Stomach (tissue), 9 donors: Measurements from ENCODE around the gene STOX1. TPM values are rescaled to one million over a fixed set of nuclear protein-coding genes. Genes with fewer than 3 reads are reported as not detected.
A peak's percentile ranks its signal among the peaks of the same experiment; 100 is the strongest.
"Not testable (repeated sequence)": the region's sequence is repeated elsewhere in the genome, so short reads cannot be mapped to it uniquely, and the experiment has no call there.

Experiments used
- DNase-seq, 2 donors: peaks; one replicate each; pipeline versions ENCODE4 v3.0.0 to v3.0.0-alpha.2; 2013 to 2019
- H3K27ac ChIP-seq, 5 donors: fragments of 200-600 bp in 4 of 5; sonication (generic) in 4 of 5; one replicate each; pipeline ENCODE4 v1.5.1; 2013 to 2019; ENCODE audit warnings: mild to moderate bottlenecking in 1 of 5, moderate library complexity in 1 of 5
- H3K27me3 ChIP-seq, 3 donors: fragments of 200-600 bp; sonication (generic); one replicate each; pipeline ENCODE4 v1.5.1; 2017 to 2019; ENCODE audit warnings: mixed run types in 1 of 3
- H3K36me3 ChIP-seq, 4 donors: fragments of 200-600 bp; sonication (generic); 1 replicate in 3 of 4; 2 replicates in 1 of 4; pipeline ENCODE4 v1.5.1; 2016 to 2019
- H3K4me1 ChIP-seq, 4 donors: fragments of 200-600 bp; sonication (generic); one replicate each; pipeline ENCODE4 v1.5.1; 2016 to 2019
- H3K4me3 ChIP-seq, 4 donors: fragments of 200-600 bp; sonication (generic) in 3 of 4; one replicate each; pipeline ENCODE4 v1.5.1; 2016 to 2019; ENCODE audit warnings: mild to moderate bottlenecking in 1 of 4
- H3K9me3 ChIP-seq, 4 donors: fragments of 200-600 bp; sonication (generic); one replicate each; pipeline ENCODE4 v1.5.1; 2016 to 2019
- CTCF ChIP-seq, 7 experiments: fragments of 450-650 bp in 4 of 7; fragments of 200-600 bp in 3 of 7; sonication (generic) in 3 of 7; IDR thresholded peaks; one replicate each; pipeline ENCODE4 v1.5.1; 2016 to 2019; ENCODE audit warnings: antibody characterized with exemption in 7 of 7, control low read depth in 2 of 7, mild to moderate bottlenecking in 1 of 7
- EP300 ChIP-seq: sonication (generic); formaldehyde crosslinking; IDR thresholded peaks from one replicate; pipeline ENCODE4 v1.6.1; 2017; ENCODE audit warnings: antibody characterized with exemption
- POLR2A ChIP-seq, 4 donors: fragments of 450-650 bp; IDR thresholded peaks; one replicate each; pipeline ENCODE4 v1.6.1; 2016; ENCODE audit warnings: antibody characterized with exemption in 4 of 4, control low read depth in 2 of 4, mild to moderate bottlenecking in 1 of 4, moderate library complexity in 1 of 4
- POLR2AphosphoS5 ChIP-seq, 3 donors: sonication (generic); formaldehyde crosslinking; IDR thresholded peaks; one replicate each; pipeline ENCODE4 v1.6.1; 2016; ENCODE audit warnings: antibody characterized with exemption in 3 of 3
- WGBS, 5 donors: extraction: QIAGEN DNeasy Blood & Tissue Kit in 3 of 5; methylation state at CpG; one replicate each; pipeline versions ENCODE4 v1.1.5 to v1.1.7; 2013 to 2018; 5-methylcytosine and 5-hydroxymethylcytosine counted together
- intact Hi-C: fragments of 100-400 bp; cut with DNase I; formaldehyde crosslinking; loops from one replicate; pipeline ENCODE4 v1.15.1; 2023; ENCODE audit warnings: low total_unique reads
- polyA plus RNA-seq, 3 donors: library from polyadenylated mRNA; stranded (reverse); fragments of 200-250 nt; gene quantifications; one replicate each; pipeline ENCODE4 v1.2.3, GENCODE V29; 2013
- total RNA-seq, 5 donors: library from RNA; depleted of rRNA; stranded (reverse); fragments of >200 nt; gene quantifications; one replicate each; pipeline versions ENCODE4 v1.1.0 to v1.2.3, GENCODE V29; 2014 to 2016
- donor health status: healthy with polysubstance abuse.
- donor health status: Bipolar disorder and iron deficiency.
- donor health status: healthy.

Gene STOX1
- total and polyA plus RNA-seq, 8 donors: 1.2 to 13.8 (median 3.4) TPM

DNA sequence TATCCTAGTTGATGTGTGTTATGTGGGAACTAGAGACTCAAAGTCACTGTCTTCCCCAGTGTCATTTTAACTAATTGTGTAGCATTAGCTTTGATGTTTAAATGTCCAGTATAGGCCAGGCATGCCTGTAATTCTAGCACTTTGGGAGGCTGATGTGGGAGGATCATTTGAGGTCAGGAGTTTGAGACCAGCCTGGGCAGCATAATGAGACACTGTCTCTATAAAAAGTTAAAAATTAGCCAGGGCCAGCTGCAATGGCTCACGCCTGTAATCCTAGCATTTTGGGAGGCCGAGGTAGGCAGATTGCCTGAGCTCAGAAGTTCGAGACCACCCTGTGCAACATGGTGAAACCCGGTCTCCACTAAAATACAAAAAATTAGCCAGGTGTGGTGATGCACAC, 98.2 kb downstream of the STOX1 start:
- no peak for TF ChIP-seq EP300
- TF ChIP-seq POLR2A (IDR thresholded peaks at IDR 0.05): no peak
- TF ChIP-seq POLR2AphosphoS5 (IDR thresholded peaks at IDR 0.05): no peak
- no peak for TF ChIP-seq CTCF (IDR thresholded peaks at IDR 0.05)
- intact Hi-C loops: no loop called here
- Histone ChIP-seq H3K27ac (no peak overlapping the region), H3K27me3 (no peaks in the 10 kb centered on the region), H3K36me3 (peaks cover 0 to 75% (median 62%) of the 10 kb centered on the region in 4 donors), H3K4me1 (peaks cover 0 to 7% (median 3%) of the 10 kb centered on the region in 4 donors), H3K4me3 (no peak overlapping the region), H3K9me3 (no peaks in the 10 kb centered on the region)
- WGBS, 5 donors: 92 to 98% (median 94%) methylated on average over 4 of the region's 4 CpGs
- no peak for DNase-seq

GRCh38 chr10:68929157-68929556, 101.8 kb downstream of the STOX1 start:
- 91 to 98% (median 96%) methylated on average over 2 of the region's 2 CpGs for WGBS, 5 donors
- H3K4me3 ChIP-seq, H3K9me3 ChIP-seq, DNase-seq, H3K4me1 ChIP-seq, H3K27ac ChIP-seq, intact Hi-C loops, H3K27me3 ChIP-seq: not testable (repeated sequence)
- H3K36me3 ChIP-seq: peaks cover 3 to 77% (median 66%) of the 10 kb centered on the region in 4 donors

- H3K27ac ChIP-seq, H3K27me3 ChIP-seq, H3K4me3 ChIP-seq, H3K9me3 ChIP-seq, intact Hi-C loops, DNase-seq, H3K4me1 ChIP-seq: not testable (repeated sequence)
- H3K36me3 ChIP-seq: peaks cover 3 to 84% (median 73%) of the 10 kb centered on the region in 4 donors
- 96 to 99% (median 98%) methylated on average over 8 of the region's 8 CpGs for WGBS, 5 donors
These were observed 102.6 kb downstream of the STOX1 start for GRCh38 chr10:68929888-68930287.

DNA sequence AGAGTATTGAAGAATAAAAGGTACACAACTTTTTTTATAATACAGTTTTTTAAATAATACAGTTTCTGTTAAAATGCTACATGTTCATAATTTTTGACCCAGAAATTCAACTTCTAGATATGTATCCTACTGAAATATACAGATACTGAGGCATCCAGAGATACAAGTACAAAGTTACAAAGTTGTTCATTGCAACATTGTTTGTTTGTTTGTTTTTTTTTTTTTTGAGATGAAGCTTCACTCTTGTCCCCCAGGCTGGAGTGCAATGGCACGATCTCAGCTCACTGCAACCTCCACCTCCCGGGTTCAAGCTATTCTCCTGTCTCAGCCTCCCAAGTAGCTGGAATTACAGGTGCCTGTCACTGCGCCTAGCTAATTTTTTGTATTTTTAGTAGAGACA, 105.5 kb downstream of the STOX1 start:
- 80 to 97% (median 94%) methylated on average over 3 of the region's 3 CpGs for WGBS, 5 donors
- DNase-seq, H3K4me1 ChIP-seq, intact Hi-C loops, H3K27ac ChIP-seq, H3K4me3 ChIP-seq, H3K27me3 ChIP-seq, H3K9me3 ChIP-seq: not testable (repeated sequence)
- H3K36me3 ChIP-seq: peaks cover 6 to 92% (median 89%) of the 10 kb centered on the region in 4 donors

DNA sequence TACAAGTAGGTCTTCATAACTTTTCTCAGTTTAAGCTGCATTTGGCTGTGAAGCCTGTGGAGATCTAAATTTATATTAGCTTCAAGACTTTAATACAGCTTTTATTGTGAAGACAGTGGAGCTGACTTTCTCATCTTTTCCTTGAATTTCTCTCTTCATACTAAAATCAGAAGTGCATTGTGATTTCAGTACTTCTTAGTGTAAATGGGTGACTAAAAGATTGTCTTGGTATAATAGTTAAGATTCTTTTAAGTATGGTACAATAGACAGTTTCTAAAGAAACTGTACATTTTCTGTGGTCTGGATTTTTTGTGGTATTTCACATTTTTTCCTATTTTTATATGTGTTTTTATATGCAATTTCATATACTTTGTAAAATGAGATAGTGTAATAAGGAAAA, 107.7 kb downstream of the STOX1 start:
- DNase-seq: no peak
- H3K27me3 ChIP-seq: no peaks in the 10 kb centered on the region
- peaks cover 12 to 93% (median 90%) of the 10 kb centered on the region in 4 donors for H3K36me3 ChIP-seq
- TF ChIP-seq EP300: no peak
- no peaks in the 10 kb centered on the region for H3K4me1 ChIP-seq
- no peak overlapping the region for H3K27ac ChIP-seq
- no peaks in the 10 kb centered on the region for H3K9me3 ChIP-seq
- intact Hi-C loops: no loop called here
- no peak overlapping the region for H3K4me3 ChIP-seq

GRCh38 chr10:68938117-68938516, 110.8 kb downstream of the STOX1 start:
- Histone ChIP-seq H3K36me3 (peaks cover 34 to 100% (median 97%) of the 10 kb centered on the region in 4 donors), H3K4me1 (no peaks in the 10 kb centered on the region), H3K27me3 (no peaks in the 10 kb centered on the region), H3K27ac (no peak overlapping the region), H3K9me3 (no peaks in the 10 kb centered on the region), H3K4me3 (no peak overlapping the region)
- peak; percentile 16 to 29 for DNase-seq
- intact Hi-C loops: no loop called here
- 55 to 73% (median 59%) methylated on average over 2 of the region's 2 CpGs for WGBS, 5 donors
- TF ChIP-seq POLR2A (IDR thresholded peaks at IDR 0.05): no peak

DNA sequence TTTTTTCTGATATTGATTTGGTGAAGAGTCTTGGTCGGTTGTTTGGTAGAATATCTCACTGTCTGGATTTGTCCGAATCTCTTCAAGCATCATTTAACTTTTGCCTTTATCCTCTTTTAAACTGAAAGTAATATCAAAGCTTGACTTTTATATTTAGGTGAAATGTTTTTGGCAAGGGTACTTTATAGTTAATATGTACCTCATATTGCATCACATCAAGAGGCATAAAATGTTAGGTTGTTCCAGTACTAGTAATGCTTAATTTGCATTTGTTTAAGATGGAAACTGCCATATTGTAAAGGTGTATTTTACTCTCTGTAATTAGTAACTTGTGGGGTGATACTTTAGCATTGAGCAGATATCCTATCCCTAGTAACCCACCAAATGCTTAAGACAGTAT, 111.6 kb downstream of the STOX1 start:
- DNase-seq: no peak
- Histone ChIP-seq H3K27me3 (no peaks in the 10 kb centered on the region), H3K9me3 (no peaks in the 10 kb centered on the region), H3K4me1 (no peaks in the 10 kb centered on the region), H3K4me3 (no peak overlapping the region), H3K36me3 (peaks cover 37 to 100% (median 97%) of the 10 kb centered on the region in 4 donors), H3K27ac (no peak overlapping the region)
- TF ChIP-seq EP300 (no peak), CTCF (IDR thresholded peaks at IDR 0.05) (no peak), POLR2A (IDR thresholded peaks at IDR 0.05) (no peak), POLR2AphosphoS5 (IDR thresholded peaks at IDR 0.05) (no peak)
- intact Hi-C loops: no loop called here
- 87 to 96% (median 94%) methylated on average over 2 of the region's 2 CpGs for WGBS, 5 donors

GRCh38 chr10:68940917-68941316, 113.6 kb downstream of the STOX1 start:
- H3K9me3 ChIP-seq, intact Hi-C loops, H3K4me1 ChIP-seq, H3K27ac ChIP-seq, H3K27me3 ChIP-seq, H3K4me3 ChIP-seq, DNase-seq: not testable (repeated sequence)
- peaks cover 48 to 99% (median 96%) of the 10 kb centered on the region in 4 donors for H3K36me3 ChIP-seq
